HG03575 (cell line): Measurements from ENCODE around the gene MLKL.
"Not testable (repeated sequence)": the region's sequence is repeated elsewhere in the genome, so short reads cannot be mapped to it uniquely, and the experiment has no call there.

Experiments used
- ATAC-seq: cut with Tn5 transposase; IDR thresholded peaks from one replicate; pipeline ENCODE4 v1.9.1; 2021; ENCODE audit not compliant: unreplicated experiment, insufficient number of reproducible peaks, low FRiP score; ENCODE audit errors: extremely low read depth

The MLKL gene

DNA sequence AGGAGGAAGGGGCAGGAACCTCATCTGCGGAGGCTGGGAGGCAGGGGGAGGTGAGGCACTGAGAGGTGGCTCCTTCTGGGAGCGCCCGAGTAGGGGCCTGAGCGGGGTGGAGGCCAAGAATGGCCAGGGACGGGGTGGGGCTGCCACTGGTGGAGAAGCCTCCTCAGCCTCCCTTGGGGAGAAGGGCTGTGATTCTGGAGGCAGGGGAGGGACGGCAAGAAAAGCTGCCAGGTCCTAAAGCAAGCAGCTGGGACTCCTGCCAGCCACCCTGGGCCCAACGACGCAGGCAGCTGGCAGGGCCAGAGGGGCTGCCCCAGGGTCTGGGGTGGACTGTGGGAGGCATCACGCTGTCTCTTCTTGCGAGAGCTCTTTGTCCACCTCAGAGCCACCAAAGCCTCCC lies 12.7 kb upstream of the MLKL start:
- no peak for ATAC-seq

DNA sequence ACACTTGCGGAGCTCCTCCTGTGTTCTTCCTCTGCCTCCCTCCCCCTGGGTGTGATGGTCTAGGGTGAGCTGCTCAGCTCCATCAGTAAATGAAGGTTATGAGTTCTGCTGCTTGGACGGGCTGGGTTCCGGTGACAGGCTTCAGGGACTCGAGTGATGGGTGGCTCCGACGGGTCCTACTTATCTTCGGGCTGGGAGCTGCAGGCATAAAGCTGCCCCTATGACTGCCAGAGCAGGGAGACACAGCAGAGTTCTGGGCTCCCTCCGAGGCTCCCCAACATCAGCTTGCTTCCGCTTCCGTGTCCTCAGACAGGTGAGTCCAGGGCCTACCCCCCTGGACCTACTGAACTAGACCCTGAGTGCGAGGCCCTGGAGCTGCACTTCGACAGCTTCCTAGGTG lies 11.3 kb upstream of the MLKL start:
- no peak for ATAC-seq

DNA sequence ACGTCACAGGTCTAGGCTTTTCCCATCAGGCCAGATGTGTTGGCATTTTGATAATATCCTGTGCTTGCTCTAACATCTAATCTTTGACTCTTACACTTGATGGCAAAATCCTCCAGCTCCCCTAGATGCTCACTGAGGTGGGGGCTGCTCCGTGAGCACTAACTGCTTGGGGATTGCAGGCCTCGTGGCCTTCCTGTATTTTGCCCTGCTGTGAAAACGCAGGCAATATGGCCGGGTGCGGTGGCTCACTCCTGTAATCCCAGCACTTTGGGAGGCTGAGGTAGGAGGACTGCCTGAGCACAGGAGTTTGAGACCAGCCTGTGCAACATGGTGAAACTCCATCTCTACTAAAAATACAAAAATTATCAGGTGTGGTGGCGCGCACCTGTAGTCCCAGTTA lies 9.7 kb upstream of the MLKL start:
- no peak for ATAC-seq

DNA sequence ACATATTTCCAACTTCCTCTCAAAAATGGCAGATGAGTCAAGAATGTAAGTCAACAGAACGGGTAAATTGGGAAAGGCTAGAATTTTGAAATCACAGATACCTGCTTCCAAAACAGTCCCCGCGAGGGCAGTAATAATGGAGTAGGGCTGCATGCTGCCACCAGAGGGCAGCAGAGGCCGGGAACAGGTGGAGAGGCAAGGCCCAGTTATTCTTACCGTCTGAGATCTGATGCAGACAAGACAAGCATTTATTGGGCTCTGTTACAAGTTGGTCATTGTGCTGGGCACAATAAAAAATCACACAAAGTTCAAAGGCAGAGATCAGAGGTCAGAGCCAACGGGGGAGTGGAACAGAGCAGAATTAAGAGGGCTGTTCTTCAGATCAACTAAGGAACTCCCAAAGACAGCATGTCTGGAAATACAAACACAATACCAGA lies 8.8 kb upstream of the MLKL start:
- ATAC-seq = no peak

DNA sequence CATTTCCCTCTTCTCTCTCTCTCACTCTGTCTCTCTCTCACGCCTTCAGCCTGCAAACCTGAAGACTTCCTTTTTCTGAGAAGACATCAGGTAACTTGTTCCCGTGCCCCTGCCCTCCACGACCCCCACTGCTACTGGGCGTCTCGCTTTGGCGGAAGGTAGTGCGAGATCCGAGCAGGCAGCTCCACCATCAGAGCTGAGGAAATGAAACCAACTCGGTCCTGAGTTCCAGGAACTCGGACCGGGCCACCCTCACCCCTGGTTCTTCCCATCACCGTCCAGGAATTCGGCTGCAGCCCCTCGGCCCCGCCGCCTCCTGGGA lies 585 bp downstream of the MLKL start:
- no peak for ATAC-seq

DNA sequence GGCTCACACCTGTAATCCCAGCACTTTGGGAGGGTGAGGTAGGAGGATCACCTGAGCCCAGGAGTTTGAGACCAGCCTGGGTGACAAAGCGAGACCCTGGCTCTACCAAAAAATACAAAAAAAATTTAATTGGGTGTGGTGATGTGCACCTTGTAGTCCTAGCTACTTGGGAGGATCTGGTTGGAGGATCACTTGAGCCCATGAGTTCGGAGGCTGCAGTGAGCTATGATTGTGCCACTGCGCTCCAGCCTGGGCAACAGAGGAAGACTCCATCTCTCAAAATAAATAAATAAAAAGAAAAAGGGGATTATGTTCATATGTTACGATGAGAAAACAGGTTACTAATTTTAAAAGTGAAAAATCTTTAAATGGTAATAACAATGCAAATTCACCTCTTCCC lies 996 bp downstream of the MLKL start:
- ATAC-seq = no peak

DNA sequence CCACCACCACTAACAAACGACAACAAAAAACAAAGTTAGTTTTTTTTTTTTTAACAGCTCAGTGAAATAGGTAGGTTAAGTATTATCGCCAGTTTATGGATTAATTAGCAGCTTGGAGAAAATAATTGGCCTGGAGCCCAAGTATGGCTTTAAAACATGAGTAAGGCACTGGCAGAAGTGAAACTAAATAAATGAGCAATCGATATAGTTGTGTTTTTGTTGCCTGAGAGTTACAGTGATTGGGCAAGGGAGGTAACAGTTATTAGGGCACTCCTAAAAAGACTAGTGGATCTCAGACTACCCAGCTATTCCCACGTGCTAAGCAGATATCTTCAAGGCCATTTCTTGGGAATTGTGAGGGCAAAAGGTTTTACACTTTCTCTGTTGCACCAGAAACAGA lies 2.4 kb downstream of the MLKL start:
- ATAC-seq = no peak

DNA sequence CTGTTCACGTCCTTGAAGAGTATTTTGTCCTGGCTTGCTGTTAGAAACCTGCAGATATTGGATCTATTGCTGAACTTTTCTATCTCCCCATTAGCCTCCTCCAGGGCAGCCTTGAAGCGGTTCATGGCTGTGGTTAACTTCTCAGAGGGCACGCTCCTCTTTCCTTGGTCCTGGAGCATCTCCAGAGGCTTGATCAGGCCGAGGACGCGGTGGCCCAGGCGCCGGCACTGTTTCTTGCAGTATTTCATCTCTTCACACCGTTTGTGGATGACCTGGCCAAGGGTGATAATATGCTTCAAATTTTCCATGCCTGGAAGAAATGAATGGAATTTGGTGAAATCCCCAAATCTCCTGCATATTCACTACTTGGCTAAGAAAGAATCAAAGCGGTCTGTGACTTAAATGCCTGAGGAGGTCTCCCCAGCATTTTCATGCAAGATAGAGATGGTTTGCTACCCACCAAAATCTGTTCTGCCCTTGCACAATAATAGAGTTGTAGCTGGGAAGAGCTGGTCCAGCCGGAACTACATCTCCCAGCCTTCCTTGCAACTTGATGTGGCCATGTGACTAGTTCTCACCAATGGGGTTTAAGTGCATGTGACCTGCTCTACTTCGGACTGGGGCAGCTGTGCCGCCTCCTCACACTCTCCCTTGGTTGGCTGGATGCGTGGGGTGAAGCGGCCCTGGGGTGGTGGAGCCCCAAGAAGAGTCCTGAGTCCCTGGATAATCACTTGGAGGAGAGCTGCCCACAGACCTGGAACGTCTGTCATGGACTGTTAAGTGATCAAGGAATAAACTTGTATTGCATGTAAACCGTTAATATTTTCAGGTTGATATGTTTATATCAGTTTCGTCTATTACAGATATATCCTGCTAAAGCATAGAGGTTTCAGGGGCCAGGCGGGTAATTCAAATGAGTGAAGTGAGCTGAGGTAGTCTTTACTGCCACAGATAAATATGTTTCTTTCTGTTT lies 4.9 kb downstream of the MLKL start:
- ATAC-seq = peak; percentile 86

DNA sequence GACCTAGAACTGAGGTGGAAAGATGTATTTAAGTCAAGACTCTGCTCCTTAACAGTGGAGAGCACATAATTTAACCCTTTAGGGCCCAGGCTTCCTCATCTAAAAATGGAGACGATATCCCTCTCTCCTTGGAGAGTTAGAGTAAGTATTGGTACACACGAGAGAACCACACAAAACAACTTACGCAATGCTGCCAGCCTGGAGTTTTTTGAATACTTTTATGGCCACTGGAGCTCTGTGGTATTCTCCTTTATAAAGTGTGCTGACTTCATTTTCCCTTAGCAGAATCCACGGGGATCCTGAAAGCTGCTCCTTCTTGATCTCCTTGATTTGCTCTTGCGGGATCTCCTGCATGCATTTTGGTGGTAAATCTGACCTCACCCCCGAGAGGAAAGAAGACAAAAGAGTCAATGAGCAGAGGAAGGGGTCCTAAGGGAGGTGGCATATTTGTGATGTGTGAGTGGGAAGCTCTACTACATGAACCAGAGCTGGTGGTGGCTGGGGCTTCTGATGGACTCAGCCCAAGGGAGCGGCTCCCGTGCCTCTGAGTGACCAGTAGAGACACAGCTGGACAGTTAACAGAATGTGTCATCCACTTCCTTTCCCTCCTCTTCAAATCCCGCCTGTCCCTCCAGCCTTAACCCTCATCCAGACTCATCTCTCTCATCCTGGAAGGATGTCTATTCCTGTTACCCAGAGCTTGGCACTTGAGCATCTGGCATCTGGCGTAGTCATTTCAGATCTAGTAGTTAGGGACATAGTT lies 9.4 kb downstream of the MLKL start:
- no peak for ATAC-seq

DNA sequence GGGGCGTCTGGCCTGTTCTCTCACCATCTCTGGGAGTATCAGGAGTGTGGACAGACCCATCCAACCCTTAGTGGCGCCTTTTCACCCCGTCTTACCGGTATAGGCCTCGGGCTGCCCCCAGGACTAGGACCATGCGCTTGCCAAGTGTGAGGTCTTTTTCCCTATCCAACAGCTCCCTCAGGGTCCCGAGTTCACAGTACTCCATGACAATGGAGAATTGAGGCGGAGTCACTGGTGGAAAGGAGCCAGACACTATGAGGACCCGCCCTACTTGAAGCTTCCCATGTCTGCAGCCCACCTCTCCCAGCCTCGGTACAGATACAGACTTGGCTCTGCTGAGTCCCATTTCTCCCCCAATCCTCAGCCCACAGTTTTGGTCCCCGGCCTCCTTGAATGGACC lies 18.1 kb downstream of the MLKL start:
- ATAC-seq = no peak

DNA sequence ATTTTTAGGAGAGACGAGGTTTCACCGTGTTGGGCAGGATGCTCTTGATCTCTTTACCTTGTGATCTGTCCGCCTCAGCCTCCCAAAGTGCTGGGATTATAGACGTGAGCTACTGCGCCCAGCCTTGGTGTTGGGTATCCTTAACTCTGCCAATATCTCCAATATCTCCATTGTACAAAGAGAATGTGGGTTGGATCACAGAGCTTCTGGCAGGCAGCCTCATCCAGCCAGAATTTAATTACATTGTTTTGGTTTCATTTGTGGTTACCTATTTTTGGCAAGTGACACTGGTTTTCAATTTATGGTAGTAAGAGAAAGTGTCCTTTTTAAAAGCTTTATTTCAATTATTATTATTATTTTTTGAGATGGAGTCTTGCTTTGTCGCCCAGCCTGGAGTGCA lies 20.0 kb downstream of the MLKL start:
- ATAC-seq = no peak

DNA sequence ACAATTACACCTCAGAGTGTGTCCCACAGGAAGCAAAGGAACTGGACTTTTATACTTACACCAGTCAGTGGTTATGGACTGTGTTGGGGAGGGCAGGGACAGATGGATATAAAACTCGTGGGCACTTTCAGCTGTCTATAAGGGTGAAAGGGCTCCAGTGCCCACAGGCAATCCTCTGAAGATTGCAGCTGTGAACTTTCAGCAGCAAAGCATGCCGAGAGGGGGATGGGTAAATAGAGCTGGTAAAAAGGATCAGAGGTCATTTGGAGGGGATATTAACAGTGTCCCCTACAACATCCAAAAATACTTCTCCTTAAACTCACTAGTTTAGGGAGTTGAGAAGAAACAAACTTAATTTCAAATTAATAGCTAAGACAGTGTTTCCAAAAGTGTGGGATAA lies 20.7 kb downstream of the MLKL start:
- no peak for ATAC-seq

DNA sequence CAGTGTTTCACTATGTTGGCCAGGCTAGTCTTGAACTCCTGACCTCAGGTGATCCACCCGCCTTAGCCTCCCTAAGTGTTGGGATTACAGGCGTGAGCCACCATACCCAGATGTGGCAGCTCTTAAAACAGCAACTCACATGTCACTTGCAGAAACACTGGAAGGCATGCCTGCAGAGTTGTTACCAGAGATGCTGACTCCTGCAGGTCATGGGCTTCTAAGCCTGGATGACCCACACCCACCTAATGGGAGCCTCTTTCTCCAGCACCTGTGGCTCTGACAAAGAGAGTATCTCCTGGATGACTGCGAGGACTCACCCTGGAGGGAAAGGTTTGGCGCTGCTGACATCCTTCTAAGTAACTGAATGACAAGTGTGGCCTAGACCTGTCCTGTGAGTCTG lies 22.8 kb downstream of the MLKL start:
- no peak for ATAC-seq

DNA sequence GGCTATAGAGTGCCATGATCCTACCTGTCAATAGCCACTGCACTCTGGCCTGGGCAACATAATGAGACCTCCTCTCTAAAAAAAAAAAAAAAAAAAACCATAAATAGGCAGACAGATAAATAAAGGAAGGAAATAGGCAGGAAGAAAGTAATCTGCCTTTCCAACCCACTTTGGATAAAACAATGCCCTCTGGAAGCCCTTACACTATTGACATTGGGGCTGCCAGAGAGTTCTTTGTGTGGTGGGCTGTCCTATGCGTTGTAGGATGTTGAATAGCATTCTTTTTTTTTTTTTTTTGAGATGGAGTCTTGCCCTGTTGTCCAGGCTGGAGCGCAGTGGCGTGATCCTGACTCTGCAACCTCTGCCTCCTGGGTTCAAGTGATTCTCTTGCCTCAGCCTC lies 26.8 kb downstream of the MLKL start:
- ATAC-seq = no peak

DNA sequence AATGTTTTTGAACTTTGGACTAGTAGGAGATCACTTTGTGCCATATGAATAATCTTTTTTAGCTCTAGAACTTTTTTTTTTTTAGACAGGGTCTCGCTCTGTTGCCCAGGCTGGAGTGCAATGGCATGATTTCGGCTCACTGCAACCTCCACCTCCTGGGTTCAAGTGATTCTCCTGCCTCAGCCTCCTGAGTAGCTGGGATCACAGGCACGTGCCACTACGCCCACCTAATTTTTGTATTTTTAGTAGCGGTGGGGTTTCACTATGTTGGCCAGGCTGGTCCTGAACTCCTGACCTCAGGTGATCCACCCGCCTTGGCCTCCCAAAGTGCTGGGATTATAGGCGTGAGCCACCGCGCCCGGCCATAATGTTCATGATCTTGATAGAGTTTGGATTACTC lies 31.8 kb downstream of the MLKL start:
- ATAC-seq = not testable (repeated sequence)

DNA sequence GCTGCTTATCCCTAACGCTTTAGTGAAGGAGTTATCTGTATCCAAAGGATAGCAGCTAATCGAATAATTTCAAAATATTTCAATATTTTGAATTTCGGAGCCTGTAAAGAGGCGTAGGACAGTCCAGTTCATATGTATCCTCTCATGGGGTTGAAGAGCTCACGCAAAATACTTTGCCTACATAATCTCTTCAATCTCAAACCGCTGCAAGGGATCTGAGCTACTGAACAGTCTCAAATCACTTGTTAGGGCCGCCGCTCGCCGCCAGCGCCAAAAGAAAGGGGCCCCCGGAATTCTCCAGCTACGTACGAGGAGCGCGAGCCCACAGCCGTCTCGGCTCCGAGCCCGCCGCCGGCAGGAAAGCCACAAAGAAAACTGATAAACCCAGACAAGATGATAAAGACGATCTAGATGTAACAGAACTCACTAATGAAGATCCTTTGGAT lies 33.4 kb downstream of the MLKL start:
- no peak for ATAC-seq

DNA sequence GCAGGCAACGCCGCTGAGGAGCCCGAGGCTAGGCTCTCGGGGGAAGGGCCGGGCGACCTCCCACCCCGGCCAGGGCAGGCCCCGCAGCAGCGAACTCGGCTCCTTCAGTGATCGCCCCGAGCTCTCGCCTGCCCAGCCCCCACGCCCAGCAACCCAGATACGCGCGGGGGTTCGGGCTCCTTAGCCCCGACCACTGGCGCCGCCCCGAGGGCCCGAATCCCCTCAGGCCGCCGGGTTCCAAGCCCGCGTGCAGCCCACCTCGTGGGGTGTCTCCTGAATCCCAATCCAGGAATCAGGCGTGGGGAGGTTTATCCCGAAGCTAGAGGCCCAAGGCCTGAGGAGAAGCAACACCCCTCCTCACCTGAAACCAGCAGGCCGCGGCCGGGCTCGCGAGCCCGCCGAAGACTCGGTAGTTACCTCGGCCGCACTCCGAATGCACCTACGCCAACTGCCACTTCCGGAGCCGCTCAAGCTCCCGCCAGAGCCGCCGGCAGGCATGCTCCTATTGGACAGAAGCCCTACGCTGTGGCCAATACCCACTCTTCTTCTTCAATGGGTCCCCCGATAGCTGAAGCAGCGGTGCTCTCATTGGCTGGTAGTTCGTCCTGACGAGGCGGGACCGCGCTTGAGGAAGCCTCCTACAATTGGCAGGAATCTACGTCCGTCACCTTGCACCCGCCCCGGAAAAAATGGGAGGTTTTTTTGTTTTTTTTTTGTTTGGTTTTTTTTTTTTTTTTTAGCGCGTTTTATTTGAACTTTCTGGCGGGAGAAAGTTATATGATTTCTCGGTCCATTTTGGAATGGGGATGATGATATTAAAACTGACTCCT lies 34.0 kb downstream of the MLKL start, which contains the start of gene RFWD3:
Gene RFWD3, minus strand, starts transcription at position 453 of the 830 bp plus-strand sequence. CDS start 5,428 bp downstream, outside the sequence.
- peak; percentile 98 for ATAC-seq

DNA sequence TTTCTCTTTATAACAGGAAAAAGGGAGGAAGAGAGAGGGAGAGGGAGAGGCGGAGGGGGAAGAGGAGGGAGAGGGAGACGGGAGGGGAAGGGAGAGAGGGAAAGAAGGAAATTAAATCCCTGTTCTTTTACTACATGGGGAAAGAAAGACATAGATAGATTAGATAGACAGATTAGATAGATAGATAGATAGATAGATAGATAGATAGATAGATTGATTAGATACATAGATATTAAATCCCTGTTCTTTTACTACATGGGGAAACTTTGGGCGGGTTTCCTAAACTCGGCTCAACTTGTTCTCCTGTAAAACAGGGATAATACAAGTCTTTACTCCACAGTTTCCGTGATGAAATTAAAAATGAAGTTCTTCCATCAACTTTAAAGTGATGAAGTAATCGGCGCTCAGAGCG lies 34.6 kb downstream of the MLKL start:
- no peak for ATAC-seq

DNA sequence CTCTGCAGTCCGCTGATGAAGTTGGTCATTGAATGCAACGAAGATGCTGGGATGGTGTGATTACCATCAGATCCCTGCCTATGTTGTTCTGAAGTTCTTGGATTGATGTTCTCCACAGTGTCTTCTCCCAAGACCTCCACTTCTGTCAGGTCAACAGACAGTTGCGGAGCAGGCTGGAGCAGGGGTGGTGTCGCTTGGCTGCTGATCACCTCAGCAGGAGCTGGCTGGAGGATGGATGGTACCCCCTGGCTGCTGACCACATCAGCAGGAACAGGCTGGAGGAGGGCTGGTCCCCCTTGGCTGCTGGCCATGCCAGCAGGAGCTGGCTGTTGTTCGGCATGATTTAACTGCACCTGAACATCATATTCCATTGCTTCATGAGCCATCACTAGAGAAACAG lies 39.6 kb downstream of the MLKL start:
- ATAC-seq = no peak
